Neural progenitor cell (in vitro differentiated cells): ENCODE data around the gene RAB13.

Experiments used
- CTCF ChIP-seq: fragments of 200-600 bp; sonication (generic); IDR thresholded peaks from 2 replicates; pipeline ENCODE4 v1.5.1; 2017; ENCODE audit warnings: antibody characterized with exemption, mild to moderate bottlenecking
- EZH2 ChIP-seq: fragments of 200-600 bp; sonication (generic); IDR thresholded peaks from 2 replicates; pipeline ENCODE4 v1.6.1; 2017; ENCODE audit warnings: antibody characterized with exemption, mild to moderate bottlenecking, moderate library complexity
- EZH2phosphoT487 ChIP-seq: fragments of 200-600 bp; sonication (generic); IDR thresholded peaks from 2 replicates; pipeline ENCODE4 v1.6.1; 2017; ENCODE audit warnings: antibody characterized with exemption

- TF ChIP-seq CTCF: no peak
- TF ChIP-seq EZH2: no peak
- TF ChIP-seq EZH2phosphoT487: no peak
Measured at GRCh38 chr1:153944005-153944826, 41.9 kb downstream of the RAB13 start.
